H7 (cell line): ENCODE measurements around the gene KCNMA1. TPM values are rescaled to one million over a fixed set of nuclear protein-coding genes. Genes with fewer than 3 reads are reported as not detected.

Source experiments
- DNase-seq: peaks from one replicate; pipeline ENCODE4 v3.0.0; 2012
- H3K27me3 ChIP-seq: 2 replicates; pipeline ENCODE4 v1.6.0; 2011; ENCODE audit warnings: mild to moderate bottlenecking, low read length; ENCODE audit not compliant: control insufficient read depth, insufficient read depth
- H3K36me3 ChIP-seq: replicated peaks from 2 replicates; pipeline ENCODE4 v1.5.1; 2011; ENCODE audit warnings: low read length; ENCODE audit not compliant: control insufficient read depth, insufficient read depth
- H3K4me3 ChIP-seq: 2 replicates; pipeline ENCODE4 v1.5.1; 2011; ENCODE audit warnings: low read depth, mild to moderate bottlenecking, control low read depth, low read length, moderate library complexity; ENCODE audit not compliant: insufficient read depth
- total RNA-seq: library from RNA; depleted of rRNA; stranded (reverse); fragments of >200 nt; shearing (Covaris generic); gene quantifications from 2 replicates; pipeline ENCODE4 v1.2.3, GENCODE V29; 2014

KCNMA1 gene
- total RNA-seq, 1 experiment from 2014 or later, result 0.94 TPM

GRCh38 chr10:77031531-77032187 lies 605.9 kb downstream of the KCNMA1 start:
- Histone ChIP-seq H3K36me3 (no peaks in the 10 kb centered on the region), H3K27me3 (no peaks in the 10 kb centered on the region), H3K4me3 (no peak overlapping the region)
- DNase-seq, result no peak

GRCh38 chr10:77030974-77031373 lies 606.6 kb downstream of the KCNMA1 start:
- no peaks in the 10 kb centered on the region for H3K36me3 ChIP-seq
- no peak for DNase-seq

GRCh38 chr10:77029777-77030717 lies 607.6 kb downstream of the KCNMA1 start:
- H3K27me3 ChIP-seq, result no peaks in the 10 kb centered on the region
- no peak overlapping the region for H3K4me3 ChIP-seq
- no peak for DNase-seq
- H3K36me3 ChIP-seq, result no peaks in the 10 kb centered on the region

More at GRCh38 chr10:77030974-77031373, 606.6 kb downstream of the KCNMA1 start:
- H3K4me3 ChIP-seq, result no peak overlapping the region
- H3K27me3 ChIP-seq, result no peaks in the 10 kb centered on the region

- no peak overlapping the region for H3K4me3 ChIP-seq
- H3K27me3 ChIP-seq, result no peaks in the 10 kb centered on the region
- no peaks in the 10 kb centered on the region for H3K36me3 ChIP-seq
- DNase-seq, result no peak
Observed at GRCh38 chr10:77028042-77028441, 609.6 kb downstream of the KCNMA1 start.

GRCh38 chr10:77027576-77027975 lies 610.0 kb downstream of the KCNMA1 start:
- no peaks in the 10 kb centered on the region for H3K27me3 ChIP-seq
- no peak overlapping the region for H3K4me3 ChIP-seq
- DNase-seq, result no peak
- H3K36me3 ChIP-seq, result no peaks in the 10 kb centered on the region

- Histone ChIP-seq H3K27me3 (no peaks in the 10 kb centered on the region), H3K36me3 (no peaks in the 10 kb centered on the region), H3K4me3 (no peak overlapping the region)
- DNase-seq, result no peak
Observed at GRCh38 chr10:77027141-77027540, 610.5 kb downstream of the KCNMA1 start.

- H3K4me3 ChIP-seq, result no peak overlapping the region
- H3K27me3 ChIP-seq, result no peaks in the 10 kb centered on the region
- H3K36me3 ChIP-seq, result no peaks in the 10 kb centered on the region
- no peak for DNase-seq
Observed at GRCh38 chr10:77026148-77026547, 611.5 kb downstream of the KCNMA1 start.

- Histone ChIP-seq H3K27me3 (no peaks in the 10 kb centered on the region), H3K4me3 (no peak overlapping the region), H3K36me3 (no peaks in the 10 kb centered on the region)
- no peak for DNase-seq
Observed at GRCh38 chr10:77024461-77024860, 613.1 kb downstream of the KCNMA1 start.

GRCh38 chr10:77023396-77023795 lies 614.2 kb downstream of the KCNMA1 start:
- H3K36me3 ChIP-seq, result no peaks in the 10 kb centered on the region
- no peak overlapping the region for H3K4me3 ChIP-seq
- no peak for DNase-seq
- no peaks in the 10 kb centered on the region for H3K27me3 ChIP-seq

- no peak for DNase-seq
- Histone ChIP-seq H3K27me3 (no peaks in the 10 kb centered on the region), H3K4me3 (no peak overlapping the region), H3K36me3 (no peaks in the 10 kb centered on the region)
Observed at GRCh38 chr10:77022671-77023070, 614.9 kb downstream of the KCNMA1 start.

- no peaks in the 10 kb centered on the region for H3K27me3 ChIP-seq
- no peaks in the 10 kb centered on the region for H3K36me3 ChIP-seq
- H3K4me3 ChIP-seq, result no peak overlapping the region
- no peak for DNase-seq
Observed at GRCh38 chr10:77021966-77022490, 615.6 kb downstream of the KCNMA1 start.

- Histone ChIP-seq H3K27me3 (no peaks in the 10 kb centered on the region), H3K36me3 (no peaks in the 10 kb centered on the region), H3K4me3 (no peak overlapping the region)
- DNase-seq, result no peak
Observed at GRCh38 chr10:77020426-77021040, 617.1 kb downstream of the KCNMA1 start.

- Histone ChIP-seq H3K36me3 (no peaks in the 10 kb centered on the region), H3K27me3 (no peaks in the 10 kb centered on the region), H3K4me3 (no peak overlapping the region)
- DNase-seq, result no peak
Observed at GRCh38 chr10:77016855-77017254, 620.8 kb downstream of the KCNMA1 start.

GRCh38 chr10:77016278-77016815 lies 621.3 kb downstream of the KCNMA1 start:
- Histone ChIP-seq H3K27me3 (no peaks in the 10 kb centered on the region), H3K4me3 (no peak overlapping the region), H3K36me3 (no peaks in the 10 kb centered on the region)
- DNase-seq, result no peak
